Measurements from ENCODE around the gene FKBP9. TPM values are rescaled to one million over a fixed set of nuclear protein-coding genes. Genes with fewer than 3 reads are reported as not detected.

Gene FKBP9
- total and polyA plus RNA-seq, 2 of the 8 experiments (the other 6 are each of a cell fraction or from before 2014, with no cell fraction given), result 7.2 to 10.1 TPM

DNA sequence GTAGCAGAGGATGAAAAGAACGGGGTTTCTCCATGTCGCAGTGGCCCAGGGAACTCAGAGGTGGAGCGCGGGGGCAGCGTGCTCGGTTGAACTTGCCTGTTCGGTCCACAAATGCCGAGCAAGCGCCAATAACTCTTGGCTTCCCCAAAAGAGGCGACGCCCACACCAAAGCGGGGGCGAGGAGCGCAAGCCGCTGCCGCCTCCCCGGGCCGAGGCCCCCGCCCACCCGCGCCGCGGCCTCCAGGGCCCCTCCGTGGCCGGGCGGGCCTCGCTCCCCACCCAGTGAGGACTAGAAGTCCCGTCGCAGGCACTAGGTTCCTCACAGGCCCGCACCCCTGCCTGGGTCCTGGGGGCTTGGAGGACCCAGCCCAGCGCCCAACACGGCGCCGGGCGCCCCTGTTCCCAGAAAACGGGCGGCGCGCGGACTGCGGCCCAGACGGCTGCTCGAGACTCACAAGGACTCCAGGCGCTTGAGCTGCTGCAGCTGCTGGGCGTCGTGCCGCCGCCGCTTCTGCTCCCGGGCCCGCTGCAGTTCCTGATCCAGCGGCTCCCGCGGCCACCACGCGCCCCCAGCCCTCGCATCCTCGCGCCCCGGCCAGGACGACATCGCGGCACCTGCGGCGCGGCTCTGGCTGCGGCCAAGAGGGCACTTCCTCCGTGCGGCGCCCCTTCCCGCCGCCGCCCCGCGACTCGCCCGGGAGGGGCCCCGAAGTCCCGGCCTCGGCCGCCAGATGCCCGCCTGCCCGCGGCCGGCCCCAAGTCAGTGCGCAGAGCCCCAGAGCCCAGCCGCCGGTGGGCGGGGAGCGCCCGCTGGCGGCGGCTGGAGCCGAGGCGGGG lies 14.6 kb upstream of the FKBP9 start:
- DNase-seq (ENCODE audit: low read depth in 1 of 2, low spot score in 2 of 2) (peak in 1 of 2 experiments; percentile 86), FAIRE-seq (no peak)
- ChIA-PET POLR2A (ENCODE audit: partially characterized antibody) (interaction anchor here (2.9 kb wide), 1 partner anchor 15 kb away, joined by 19 read pairs; the partner anchor contains the start of gene FKBP9), CTCF (ENCODE audit: partially characterized antibody) (interaction anchor here (0.5 to 3.7 kb wide), 9 partner anchors 9 to 165 kb away, joined by 3 to 21 read pairs (median 5); partner anchors contain the start of gene RP9)
- H3K36me3 ChIP-seq (ENCODE audit: control insufficient read depth in 2 of 4, insufficient read depth in 4 of 4, low read length in 3 of 4), result no peaks in the 10 kb centered on the region
- H3K4me2 ChIP-seq (ENCODE audit: insufficient read depth in 1 of 2, low read depth in 2 of 2, low read length in 2 of 2), result peak overlapping the region; percentile 45 to 84
- H4K20me1 ChIP-seq (replicated peaks in 1 of 2; ENCODE audit: control insufficient read depth in 1 of 2, insufficient read depth in 2 of 2, low read length in 2 of 2), result peaks cover 4 to 15% of the 10 kb centered on the region in 2 experiments
- 2% methylated on average over 60 of the region's 95 CpGs; no CpG with 5 or more reads in 1 of the 2 experiments for WGBS, 2 experiments (ENCODE audit: extremely low coverage in 1 of 2, insufficient coverage in 1 of 2, insufficient read length in 1 of 2, insufficient replicate concordance in 2 of 2, low coverage in 1 of 2, low lambda C conversion rate in 2 of 2, missing lambda C conversion rate in 1 of 2)
- H2AFZ ChIP-seq (ENCODE audit: low read length), result no peak overlapping the region
- H2BK20ac ChIP-seq (ENCODE audit: low read length), result no peak overlapping the region
- H3K27me3 ChIP-seq (replicated peaks in 1 of 4; ENCODE audit: control insufficient read depth in 3 of 4, extremely low read depth in 1 of 4, insufficient read depth in 3 of 4, low read length in 3 of 4), result peaks cover 48 to 86% (median 77%) of the 10 kb centered on the region in 4 experiments
- no peak overlapping the region for H3K56ac ChIP-seq (replicated peaks; ENCODE audit: insufficient read length, low read depth, low read length)
- H3K4me3 ChIP-seq (ENCODE audit: extremely low read depth in 1 of 4, insufficient read depth in 2 of 4, low read depth in 3 of 4, low read length in 4 of 4), result peak overlapping the region; percentile 14 to 58 (median 26); a peak in 7 of 8 replicates
- H3K79me2 ChIP-seq (ENCODE audit: control insufficient read depth in 1 of 2, insufficient read depth in 2 of 2, low read length in 2 of 2), result no peaks in the 10 kb centered on the region
- no peak overlapping the region for H3K14ac ChIP-seq (ENCODE audit: insufficient read length)
- H4K91ac ChIP-seq (replicated peaks; ENCODE audit: insufficient read length, low read length), result no peak overlapping the region
- peak overlapping the region in 1 of 4 experiments; percentile 27; a peak in 1 of 7 replicates for H3K9ac ChIP-seq (replicated peaks in 1 of 4; ENCODE audit: extremely low read depth in 1 of 4, low read depth in 3 of 4, low read length in 3 of 4)
- no peak overlapping the region for H3K4ac ChIP-seq (replicated peaks; ENCODE audit: insufficient read length, low read depth, low read length)
- no peak overlapping the region for H2BK5ac ChIP-seq (ENCODE audit: low read depth, low read length)
- no peak overlapping the region for H3K27ac ChIP-seq (ENCODE audit: low read depth, low read length)
- peaks cover 0 to 8% (median 2%) of the 10 kb centered on the region in 4 experiments; a peak in 6 of 7 replicates for H3K4me1 ChIP-seq (replicated peaks in 1 of 4; ENCODE audit: control insufficient read depth in 3 of 4, insufficient read depth in 4 of 4, low read length in 3 of 4)
- peak overlapping the region; percentile 65; the same call in 1 of the 2 replicates for H4K8ac ChIP-seq (ENCODE audit: extremely low read depth, insufficient read depth, low read length)
- no peak overlapping the region for H2BK15ac ChIP-seq (ENCODE audit: low read length)
- H2BK12ac ChIP-seq (ENCODE audit: low read depth, low read length), result no peak overlapping the region
- H4K5ac ChIP-seq (ENCODE audit: insufficient read length, low read depth, low read length), result no peak overlapping the region
- no peak overlapping the region for H3K18ac ChIP-seq (ENCODE audit: extremely low read depth, low read length)
- H3K9me3 ChIP-seq (ENCODE audit: insufficient read depth in 2 of 2, low read depth in 1 of 2, low read length in 1 of 2), result peaks cover 4 to 11% of the 10 kb centered on the region in 2 experiments; a peak in 2 of 4 replicates
- no peak overlapping the region for H2BK120ac ChIP-seq (replicated peaks; ENCODE audit: low read depth, low read length)
- H3K23me2 ChIP-seq (ENCODE audit: low read depth, low read length), result peaks cover 2% of the 10 kb centered on the region; the same call in 1 of the 2 replicates
- H3K23ac ChIP-seq (ENCODE audit: insufficient read length), result no peak overlapping the region
- H2AK5ac ChIP-seq (ENCODE audit: low read depth, low read length), result no peak overlapping the region
- H3K79me1 ChIP-seq (ENCODE audit: low read depth, low read length), result no peaks in the 10 kb centered on the region
- peak; percentile 23; the same call in 1 of the 2 replicates for TF ChIP-seq EGR1 (IDR thresholded peaks at IDR 0.05; ENCODE audit: borderline replicate concordance, low read depth, low read length)
- TF ChIP-seq CBX5 (IDR thresholded peaks at IDR 0.05; ENCODE audit: low read depth, low read length), result no peak
- no peak for TF ChIP-seq FOSL1 (IDR thresholded peaks at IDR 0.05; ENCODE audit: insufficient read depth, low read depth, low read length)
- TF ChIP-seq SIN3A (conservative IDR thresholded peaks at IDR 0.05 in 1 of 2, IDR thresholded peaks at IDR 0.05 in 1 of 2; ENCODE audit: low read depth in 1 of 2, low read length in 2 of 2), result no peak
- no peak for TF ChIP-seq ZNF274 (IDR thresholded peaks at IDR 0.05; ENCODE audit: borderline replicate concordance, extremely low read depth, low read length)
- TF ChIP-seq CTBP2 (IDR thresholded peaks at IDR 0.05; ENCODE audit: borderline replicate concordance, insufficient read depth, insufficient read length, low read length), result peak; percentile 65
- no peak for TF ChIP-seq CREB1 (IDR thresholded peaks at IDR 0.05)
- no peak for TF ChIP-seq ASH2L (IDR thresholded peaks at IDR 0.05; ENCODE audit: low read length)
- no peak for TF ChIP-seq SP1 (IDR thresholded peaks at IDR 0.05; ENCODE audit: low read depth, low read length)
- no peak for TF ChIP-seq POLR2AphosphoS5 (IDR thresholded peaks at IDR 0.05; ENCODE audit: low read depth, low read length)

All from H1 (cell line).